Measurements from ENCODE around the gene NADSYN1.

DNA sequence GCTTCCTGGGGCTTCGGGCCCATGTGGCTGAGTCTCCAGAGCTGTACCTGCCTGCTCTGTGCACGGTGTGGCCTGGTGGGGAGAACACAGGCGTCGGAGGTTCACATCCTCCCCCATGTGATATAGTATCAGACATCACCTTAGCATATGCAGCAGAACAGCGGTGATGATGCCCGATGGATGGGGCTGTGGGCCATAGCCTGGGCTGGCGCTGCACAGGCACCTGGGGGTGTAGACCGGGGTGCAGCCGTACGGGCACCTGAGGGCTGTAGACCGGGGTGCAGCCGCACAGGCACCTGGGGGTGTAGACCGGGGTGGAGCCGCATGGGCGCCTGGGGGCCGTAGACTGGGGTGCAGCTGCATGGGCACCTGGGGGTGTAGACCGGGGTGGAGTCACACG lies 29.2 kb downstream of the NADSYN1 start:
- no peak for TF ChIP-seq EP300 (IDR thresholded peaks at IDR 0.05; ENCODE audit: borderline replicate concordance)
- TF ChIP-seq, protein P1, sequence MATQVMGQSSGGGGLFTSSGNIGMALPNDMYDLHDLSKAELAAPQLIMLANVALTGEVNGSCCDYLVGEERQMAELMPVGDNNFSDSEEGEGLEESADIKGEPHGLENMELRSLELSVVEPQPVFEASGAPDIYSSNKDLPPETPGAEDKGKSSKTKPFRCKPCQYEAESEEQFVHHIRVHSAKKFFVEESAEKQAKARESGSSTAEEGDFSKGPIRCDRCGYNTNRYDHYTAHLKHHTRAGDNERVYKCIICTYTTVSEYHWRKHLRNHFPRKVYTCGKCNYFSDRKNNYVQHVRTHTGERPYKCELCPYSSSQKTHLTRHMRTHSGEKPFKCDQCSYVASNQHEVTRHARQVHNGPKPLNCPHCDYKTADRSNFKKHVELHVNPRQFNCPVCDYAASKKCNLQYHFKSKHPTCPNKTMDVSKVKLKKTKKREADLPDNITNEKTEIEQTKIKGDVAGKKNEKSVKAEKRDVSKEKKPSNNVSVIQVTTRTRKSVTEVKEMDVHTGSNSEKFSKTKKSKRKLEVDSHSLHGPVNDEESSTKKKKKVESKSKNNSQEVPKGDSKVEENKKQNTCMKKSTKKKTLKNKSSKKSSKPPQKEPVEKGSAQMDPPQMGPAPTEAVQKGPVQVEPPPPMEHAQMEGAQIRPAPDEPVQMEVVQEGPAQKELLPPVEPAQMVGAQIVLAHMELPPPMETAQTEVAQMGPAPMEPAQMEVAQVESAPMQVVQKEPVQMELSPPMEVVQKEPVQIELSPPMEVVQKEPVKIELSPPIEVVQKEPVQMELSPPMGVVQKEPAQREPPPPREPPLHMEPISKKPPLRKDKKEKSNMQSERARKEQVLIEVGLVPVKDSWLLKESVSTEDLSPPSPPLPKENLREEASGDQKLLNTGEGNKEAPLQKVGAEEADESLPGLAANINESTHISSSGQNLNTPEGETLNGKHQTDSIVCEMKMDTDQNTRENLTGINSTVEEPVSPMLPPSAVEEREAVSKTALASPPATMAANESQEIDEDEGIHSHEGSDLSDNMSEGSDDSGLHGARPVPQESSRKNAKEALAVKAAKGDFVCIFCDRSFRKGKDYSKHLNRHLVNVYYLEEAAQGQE (IDR thresholded peaks at IDR 0.05; ENCODE audit: low read depth) = no peak

Measured in Ishikawa (cell line).